Measurements from ENCODE around the gene TSC22D3.

Gene TSC22D3

GRCh38 chrX:107760304-107761077, 15.1 kb downstream of the TSC22D3 start:
- no peak for DNase-seq (ENCODE audit: low read depth in 2 of 2, low spot score in 1 of 2)

DNA sequence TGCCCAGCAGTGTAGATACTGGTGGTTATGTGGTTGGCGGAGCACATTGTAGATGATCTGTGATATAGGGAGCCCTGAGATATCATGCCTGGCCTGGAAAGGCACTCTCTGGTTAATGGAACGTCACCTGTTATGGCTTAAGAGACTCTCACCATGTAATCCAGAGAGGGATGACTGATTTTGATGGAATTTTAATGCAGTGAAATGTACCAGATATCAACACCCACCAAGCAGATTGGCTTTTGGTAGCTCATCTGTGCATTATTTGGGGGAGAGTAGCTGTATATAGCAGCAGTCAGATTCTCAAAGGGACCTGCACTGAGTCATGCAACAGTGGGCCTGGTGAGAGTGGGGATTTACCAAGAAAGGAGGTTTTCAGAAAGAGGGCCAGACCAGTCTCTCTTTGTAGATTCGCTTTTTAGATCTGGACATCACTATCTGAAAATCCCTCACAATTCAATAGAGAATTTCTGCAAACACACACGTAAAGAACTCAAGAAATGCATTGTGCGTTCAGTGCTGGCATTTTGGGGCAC, 17.3 kb downstream of the TSC22D3 start:
- DNase-seq (ENCODE audit: low read depth in 2 of 2, low spot score in 1 of 2): no peak

GRCh38 chrX:107755721-107756120, 19.9 kb downstream of the TSC22D3 start:
- DNase-seq (ENCODE audit: low read depth in 2 of 2, low spot score in 1 of 2): no peak

GRCh38 chrX:107753187-107753586, 22.4 kb downstream of the TSC22D3 start:
- no peak for DNase-seq (ENCODE audit: low read depth in 2 of 2, low spot score in 1 of 2)

DNA sequence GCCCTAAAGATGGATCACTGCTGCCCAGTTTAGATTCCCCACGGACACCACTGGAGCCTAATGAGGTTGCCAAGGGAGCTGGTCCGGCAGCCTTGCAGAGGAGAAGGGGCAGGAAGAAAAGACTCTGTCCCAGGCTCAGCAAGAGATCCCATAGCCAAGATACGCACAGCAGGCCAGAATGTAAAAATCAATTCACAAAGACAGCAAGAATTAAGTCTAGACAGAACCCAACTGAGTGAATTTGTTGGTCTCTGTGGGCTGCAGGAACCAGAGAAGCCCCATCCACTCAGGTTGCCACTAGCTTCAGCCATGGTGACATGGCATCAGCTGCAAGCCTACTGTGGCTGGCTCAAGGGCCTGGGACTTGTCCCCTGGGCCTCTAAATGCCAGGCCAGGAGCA, 22.9 kb downstream of the TSC22D3 start:
- no peak for DNase-seq (ENCODE audit: low read depth in 2 of 2, low spot score in 1 of 2)

GRCh38 chrX:107752043-107752442, 23.5 kb downstream of the TSC22D3 start:
- no peak for DNase-seq (ENCODE audit: low read depth in 2 of 2, low spot score in 1 of 2)

DNA sequence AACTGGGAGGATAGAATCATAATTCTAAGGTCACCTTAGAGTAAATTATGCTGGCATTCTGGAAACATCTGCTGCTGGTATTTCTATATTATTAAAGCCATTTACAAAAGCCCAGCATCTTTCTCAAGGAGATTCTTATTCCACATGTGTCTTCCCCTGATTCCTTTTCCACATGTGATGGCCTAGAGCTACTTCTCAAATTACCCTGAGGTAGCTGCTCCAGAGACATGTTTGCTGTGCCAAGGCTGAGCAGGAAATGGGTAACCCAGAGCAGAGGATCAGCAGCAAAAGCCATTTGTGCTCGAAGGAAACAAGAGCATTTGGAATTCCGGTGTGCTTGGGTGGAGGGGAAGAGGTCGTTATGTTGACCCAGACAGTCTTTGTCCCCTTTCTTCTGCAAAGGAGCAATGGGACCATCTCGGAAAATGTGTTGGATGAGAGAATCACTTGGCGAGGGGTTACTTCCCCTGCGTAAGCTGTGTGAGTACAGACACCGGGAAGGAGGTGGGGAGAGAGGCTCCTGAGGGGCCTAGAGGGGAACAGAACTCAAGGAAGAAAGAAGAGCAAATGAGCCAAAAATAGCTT, 24.6 kb downstream of the TSC22D3 start:
- DNase-seq (ENCODE audit: low read depth in 2 of 2, low spot score in 1 of 2): no peak

GRCh38 chrX:107750263-107750662, 25.3 kb downstream of the TSC22D3 start:
- DNase-seq (ENCODE audit: low read depth in 2 of 2, low spot score in 1 of 2): no peak

- DNase-seq (ENCODE audit: low read depth in 2 of 2, low spot score in 1 of 2): no peak
Observed at GRCh38 chrX:107748506-107748905, 27.1 kb downstream of the TSC22D3 start.

- DNase-seq (ENCODE audit: low read depth in 2 of 2, low spot score in 1 of 2): no peak
Observed at GRCh38 chrX:107747596-107748161, 27.9 kb downstream of the TSC22D3 start.

DNA sequence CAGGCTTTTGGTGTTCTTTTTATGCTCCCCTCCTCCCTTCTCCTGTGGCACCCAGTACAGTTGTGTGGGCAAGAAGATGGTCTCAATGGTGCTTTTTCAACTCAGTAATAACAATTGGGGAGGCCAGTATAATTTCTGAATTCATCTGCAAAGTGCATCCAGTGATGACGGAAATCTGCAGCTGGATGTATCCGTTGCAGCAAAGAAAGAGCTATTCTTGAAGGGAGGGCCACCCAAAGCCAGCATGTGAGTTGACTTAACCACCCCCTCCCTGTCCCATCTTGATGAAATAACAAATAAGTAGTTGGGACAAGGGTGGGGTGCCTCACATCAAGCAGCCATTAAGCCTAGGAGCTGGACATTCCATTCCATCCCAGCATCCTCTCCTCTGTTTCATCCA, 30.7 kb downstream of the TSC22D3 start:
- no peak for DNase-seq (ENCODE audit: low read depth in 2 of 2, low spot score in 1 of 2)

DNA sequence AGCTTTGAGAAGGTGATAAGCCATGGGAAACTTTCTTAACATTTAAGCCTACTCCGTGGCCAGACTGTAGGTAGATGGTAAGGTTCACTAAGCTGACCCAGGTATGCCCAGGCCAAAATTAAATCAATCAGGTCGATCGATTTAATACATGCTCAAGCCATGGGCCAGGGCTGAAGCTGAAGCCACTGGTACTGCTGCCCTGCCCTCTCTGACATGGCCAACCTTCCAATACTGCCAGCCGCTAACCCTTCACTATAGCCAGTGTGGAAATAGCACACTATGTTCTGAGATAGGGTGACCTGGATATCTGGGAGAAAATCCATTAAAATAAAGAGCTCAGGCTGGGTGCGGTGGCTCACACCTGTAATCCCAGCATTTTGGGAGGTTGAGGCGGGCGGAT, 31.6 kb downstream of the TSC22D3 start:
- no peak for DNase-seq (ENCODE audit: low read depth in 2 of 2, low spot score in 1 of 2)

DNA sequence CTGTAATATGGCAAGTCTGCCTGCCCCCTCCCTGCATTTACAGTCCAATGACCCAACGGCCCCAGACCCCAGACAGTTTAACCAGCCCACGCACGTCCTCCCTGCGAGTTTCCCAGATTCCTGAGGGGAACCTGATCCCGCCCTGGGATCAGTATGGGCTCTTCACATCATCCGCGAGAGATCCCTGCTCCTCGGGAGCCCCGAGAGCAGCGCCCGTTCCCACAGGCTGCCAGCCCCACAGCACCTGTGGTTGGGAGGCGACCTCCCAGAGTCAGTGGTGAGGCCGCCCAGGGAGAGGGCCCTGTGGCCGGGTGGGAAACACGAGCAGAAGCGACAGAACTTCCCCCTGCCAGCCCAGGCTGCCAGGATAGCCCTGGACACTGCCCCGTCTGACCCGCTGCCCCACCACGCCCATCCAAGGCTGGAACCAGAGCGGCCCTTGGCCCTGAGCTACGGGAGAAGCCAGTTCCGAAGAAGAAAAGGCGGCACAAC, 32.8 kb downstream of the TSC22D3 start:
- no peak for DNase-seq (ENCODE audit: low read depth in 2 of 2, low spot score in 1 of 2)

DNA sequence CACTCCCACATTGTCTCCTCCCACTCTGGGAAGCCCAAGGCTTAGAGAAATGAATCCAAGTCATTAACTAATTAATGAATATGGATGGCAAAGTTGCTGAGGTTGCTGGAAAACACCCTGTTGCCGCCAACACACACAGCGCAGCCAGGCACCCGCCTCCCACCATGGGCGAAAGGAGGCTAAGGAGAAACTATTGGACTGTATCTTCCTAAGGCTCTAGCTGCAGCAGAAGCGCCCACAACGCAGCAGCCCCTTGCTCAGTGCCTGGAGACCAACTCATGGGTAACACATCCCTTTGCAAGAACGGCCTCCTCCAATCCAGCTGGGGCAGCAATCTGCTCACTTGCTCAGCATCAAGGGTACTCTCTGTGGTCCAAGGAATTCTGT, 34.2 kb downstream of the TSC22D3 start:
- no peak for DNase-seq (ENCODE audit: low read depth in 2 of 2, low spot score in 1 of 2)

- no peak for DNase-seq (ENCODE audit: low read depth in 2 of 2, low spot score in 1 of 2)
Observed at GRCh38 chrX:107739541-107739940, 36.0 kb downstream of the TSC22D3 start.

- DNase-seq (ENCODE audit: low read depth in 2 of 2, low spot score in 1 of 2): no peak
Observed at GRCh38 chrX:107738768-107739167, 36.8 kb downstream of the TSC22D3 start.

- no peak for DNase-seq (ENCODE audit: low read depth in 2 of 2, low spot score in 1 of 2)
Observed at GRCh38 chrX:107738272-107738671, 37.3 kb downstream of the TSC22D3 start.

DNA sequence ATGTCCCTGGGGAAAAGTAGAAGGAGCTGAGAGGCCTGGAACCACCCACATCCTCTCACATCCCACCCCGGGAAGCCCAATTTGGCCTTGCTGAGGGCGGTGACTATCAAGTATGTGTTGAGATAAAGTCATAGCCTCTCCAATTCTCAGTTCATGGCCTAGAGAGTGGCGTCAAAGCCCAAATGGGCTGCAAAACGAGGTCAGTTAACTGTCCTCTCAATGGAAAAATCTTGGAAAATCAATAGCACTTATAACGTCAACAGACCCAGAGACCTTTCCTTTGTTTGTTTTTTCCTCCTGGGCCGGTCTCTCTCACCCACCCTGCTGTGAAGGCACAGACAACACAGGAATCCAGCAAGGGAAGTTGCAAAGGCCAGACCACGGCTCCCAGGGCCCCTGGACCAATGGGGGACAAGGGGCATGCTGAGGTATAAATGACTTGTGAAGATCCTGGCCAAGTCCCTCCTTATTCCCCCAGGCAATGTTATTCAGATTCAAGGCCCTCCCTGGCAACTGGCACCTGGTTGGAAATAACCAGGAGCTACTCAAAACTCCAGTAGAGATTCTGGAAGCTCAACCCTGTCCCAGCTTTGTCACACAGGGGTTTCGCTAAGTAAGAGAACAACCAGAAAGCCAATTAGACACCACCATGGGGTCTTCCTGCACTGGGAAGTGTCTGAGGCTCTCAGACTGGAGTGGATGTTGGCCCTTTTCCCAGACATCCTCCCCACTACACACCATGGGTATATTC, 38.6 kb downstream of the TSC22D3 start:
- no peak for DNase-seq (ENCODE audit: low read depth in 2 of 2, low spot score in 1 of 2)

GRCh38 chrX:107734646-107735045, 40.9 kb downstream of the TSC22D3 start:
- DNase-seq (ENCODE audit: low read depth in 2 of 2, low spot score in 1 of 2): no peak

GRCh38 chrX:107733686-107734085, 41.9 kb downstream of the TSC22D3 start:
- no peak for DNase-seq (ENCODE audit: low read depth in 2 of 2, low spot score in 1 of 2)

DNA sequence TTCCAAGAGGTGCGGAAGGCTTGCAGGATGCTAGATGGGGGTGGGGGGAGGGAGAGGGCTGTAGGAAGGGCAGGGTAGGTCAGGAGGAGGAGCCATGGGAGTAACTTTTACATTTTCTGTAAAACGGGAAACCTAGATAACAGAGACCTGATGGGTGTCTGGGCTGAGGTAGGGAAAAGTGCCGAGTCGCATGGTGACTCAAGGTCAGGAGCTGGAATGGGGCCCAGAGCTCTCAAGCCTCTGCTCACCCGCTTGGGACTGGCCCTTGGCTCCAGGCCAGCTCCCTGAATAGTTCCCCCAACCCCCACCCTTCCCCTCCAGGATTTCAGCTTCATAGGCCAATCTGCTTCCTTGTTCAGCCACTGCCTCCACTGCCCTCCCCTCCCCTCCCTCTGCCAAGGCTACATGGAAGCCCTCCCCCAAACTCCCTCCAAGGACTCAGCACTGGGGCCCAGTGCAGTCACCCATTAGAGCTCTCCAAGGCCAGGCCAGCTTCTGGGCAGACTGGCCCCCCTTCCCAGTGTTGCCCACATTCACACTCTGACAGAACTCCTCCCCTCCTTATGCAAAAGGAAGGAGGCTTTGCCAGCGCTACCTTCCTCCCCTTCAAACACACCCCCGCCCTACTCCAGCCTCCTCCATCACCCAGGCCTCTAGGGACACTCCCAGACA, 43.6 kb downstream of the TSC22D3 start:
- no peak for DNase-seq (ENCODE audit: low read depth in 2 of 2, low spot score in 1 of 2)

All from stimulated activated CD8-positive, alpha-beta memory T cell treated with anti-CD3 and anti-CD28 coated beads, Interleukin-4, amount 100 ng/mL, for 1 hour (primary cell).